ENCODE data around the gene CEP68. TPM values are rescaled to one million over a fixed set of nuclear protein-coding genes. Genes with fewer than 3 reads are reported as not detected.

The CEP68 gene
- polyA plus RNA-seq, 1 of the 3 experiments (the other 2 are of a cell fraction): 6.2 TPM

DNA sequence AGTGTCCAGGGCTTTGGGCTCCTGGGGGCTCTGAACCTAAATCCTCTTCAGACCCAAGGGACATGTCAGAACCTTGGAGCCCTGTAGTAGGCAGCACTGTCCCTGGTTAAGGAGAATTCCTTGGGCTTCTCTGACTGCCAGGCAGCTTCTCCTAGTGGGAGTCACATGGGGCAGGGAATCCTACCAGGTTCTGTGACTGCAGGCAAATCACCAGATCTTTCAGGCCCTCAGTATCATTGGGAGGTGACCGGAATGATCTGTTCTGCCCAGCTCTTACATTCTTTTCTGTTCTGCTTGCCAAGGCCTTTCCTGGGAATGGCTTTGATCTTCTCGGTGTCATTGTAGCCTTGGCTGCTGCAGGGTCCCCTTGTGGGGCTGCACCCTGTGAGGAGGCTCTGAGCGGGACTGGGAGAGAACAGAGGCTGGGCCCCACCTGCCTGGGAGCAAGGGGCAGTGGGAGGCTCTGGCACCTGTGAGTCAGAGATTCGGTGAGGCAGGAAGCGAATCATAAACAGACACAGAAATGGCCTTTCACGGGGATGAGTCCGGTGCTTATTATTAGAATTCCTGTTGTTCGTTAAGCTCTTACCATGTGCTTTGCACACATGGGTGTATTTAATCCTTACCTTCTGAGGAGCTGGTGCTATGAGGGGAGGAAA is 14.1 kb downstream of the CEP68 start (continued):
- TF ChIP-seq, protein P1, sequence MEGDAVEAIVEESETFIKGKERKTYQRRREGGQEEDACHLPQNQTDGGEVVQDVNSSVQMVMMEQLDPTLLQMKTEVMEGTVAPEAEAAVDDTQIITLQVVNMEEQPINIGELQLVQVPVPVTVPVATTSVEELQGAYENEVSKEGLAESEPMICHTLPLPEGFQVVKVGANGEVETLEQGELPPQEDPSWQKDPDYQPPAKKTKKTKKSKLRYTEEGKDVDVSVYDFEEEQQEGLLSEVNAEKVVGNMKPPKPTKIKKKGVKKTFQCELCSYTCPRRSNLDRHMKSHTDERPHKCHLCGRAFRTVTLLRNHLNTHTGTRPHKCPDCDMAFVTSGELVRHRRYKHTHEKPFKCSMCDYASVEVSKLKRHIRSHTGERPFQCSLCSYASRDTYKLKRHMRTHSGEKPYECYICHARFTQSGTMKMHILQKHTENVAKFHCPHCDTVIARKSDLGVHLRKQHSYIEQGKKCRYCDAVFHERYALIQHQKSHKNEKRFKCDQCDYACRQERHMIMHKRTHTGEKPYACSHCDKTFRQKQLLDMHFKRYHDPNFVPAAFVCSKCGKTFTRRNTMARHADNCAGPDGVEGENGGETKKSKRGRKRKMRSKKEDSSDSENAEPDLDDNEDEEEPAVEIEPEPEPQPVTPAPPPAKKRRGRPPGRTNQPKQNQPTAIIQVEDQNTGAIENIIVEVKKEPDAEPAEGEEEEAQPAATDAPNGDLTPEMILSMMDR (IDR thresholded peaks at IDR 0.05): peak; percentile 44
- TF ChIP-seq TCF12 (IDR thresholded peaks at IDR 0.05) (peak; percentile 58; the same call in 1 of the 2 replicates), RCOR1 (IDR thresholded peaks at IDR 0.05; ENCODE audit: low read length) (no peak)

DNA sequence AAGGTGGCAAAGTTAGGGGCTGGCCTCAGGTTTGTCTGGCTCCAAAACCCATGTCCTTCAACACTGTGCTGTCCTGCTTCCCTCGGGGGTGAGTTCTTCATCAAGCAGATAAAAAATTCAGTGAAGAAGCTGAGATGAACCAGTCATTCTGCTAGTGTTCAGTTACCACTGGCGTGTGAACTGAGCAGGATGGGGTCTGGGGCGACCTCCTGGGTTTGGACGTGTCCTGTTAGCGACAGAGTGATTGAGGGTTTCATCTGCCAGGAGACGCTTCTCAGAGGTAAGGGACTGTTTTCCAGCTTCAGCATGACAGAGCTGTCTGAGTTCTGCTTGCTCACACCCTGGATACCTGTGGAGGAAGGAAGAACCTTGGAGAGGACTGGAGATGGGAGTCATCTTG is 14.6 kb downstream of the CEP68 start:
- Histone ChIP-seq H3K4me3 (ENCODE audit: low read depth in 2 of 2, low read length in 1 of 2) (no peak overlapping the region), H4K20me1 (ENCODE audit: insufficient read depth) (peaks cover 7% of the 10 kb centered on the region; the same call in 1 of the 2 replicates), H3K36me3 (replicated peaks in 1 of 2; ENCODE audit: control insufficient read depth in 1 of 2, insufficient read depth in 2 of 2, low read length in 1 of 2) (peaks cover 46 to 51% of the 10 kb centered on the region in 2 experiments), H3K9ac (peak overlapping the region; percentile 38; the same call in 1 of the 2 replicates), H3K4me2 (peak overlapping the region; percentile 47), H3K27ac (ENCODE audit: low read depth in 2 of 2, low read length in 1 of 2) (peak overlapping the region; percentile 63 to 72; a peak in 3 of 4 replicates), H3K9me2 (no peaks in the 10 kb centered on the region), H3K79me2 (ENCODE audit: insufficient read depth) (peaks cover 41% of the 10 kb centered on the region), H3K4me1 (ENCODE audit: control insufficient read depth in 1 of 2, insufficient read depth in 2 of 2, low read depth in 1 of 2, low read length in 1 of 2) (peaks cover 29 to 32% of the 10 kb centered on the region in 2 experiments; a peak in 3 of 4 replicates), H3K27me3 (ENCODE audit: insufficient read depth) (no peaks in the 10 kb centered on the region), H3F3A (replicated peaks; ENCODE audit: insufficient read depth) (peaks cover 20% of the 10 kb centered on the region), H2AFZ (ENCODE audit: low read depth) (no peak overlapping the region), H3K9me3 (no peaks in the 10 kb centered on the region)
- CTCF ChIA-PET: interaction anchor here (0.9 to 1.3 kb wide), 3 partner anchors 13 to 138 kb away, joined by 3 read pairs; no protein-coding TSS in a partner anchor
- POLR2A ChIA-PET: no interaction called here
- no peak for DNase-seq
- WGBS (ENCODE audit: low lambda C conversion rate): 86% methylated on average over 6 of the region's 6 CpGs
- no peak for TF ChIP-seq GABPA (IDR thresholded peaks at IDR 0.05; ENCODE audit: low read depth)
- no peak for TF ChIP-seq IRF3 (IDR thresholded peaks at IDR 0.05; ENCODE audit: low read depth, low read length)
- no peak for TF ChIP-seq FOXM1 (IDR thresholded peaks at IDR 0.05; ENCODE audit: low read depth)
- TF ChIP-seq TCF12 (IDR thresholded peaks at IDR 0.05): no peak
- TF ChIP-seq ELF1 (IDR thresholded peaks at IDR 0.05): no peak
- TF ChIP-seq RCOR1 (IDR thresholded peaks at IDR 0.05; ENCODE audit: low read length): no peak
- no peak for TF ChIP-seq NRF1 (IDR thresholded peaks at IDR 0.05; ENCODE audit: low read depth, low read length)
- TF ChIP-seq RFX5 (IDR thresholded peaks at IDR 0.05; ENCODE audit: low read length): no peak
- TF ChIP-seq TEAD4 (IDR thresholded peaks at IDR 0.05; ENCODE audit: borderline replicate concordance, insufficient read depth): no peak
- no peak for TF ChIP-seq EP300 (IDR thresholded peaks at IDR 0.05; ENCODE audit: borderline replicate concordance in 1 of 2, low read depth in 1 of 2, low read length in 1 of 2)
- TF ChIP-seq POLR2AphosphoS5 (IDR thresholded peaks at IDR 0.05; ENCODE audit: low read depth, low read length): no peak
- no peak for TF ChIP-seq PBX3 (IDR thresholded peaks at IDR 0.05)
- TF ChIP-seq, protein P2, sequence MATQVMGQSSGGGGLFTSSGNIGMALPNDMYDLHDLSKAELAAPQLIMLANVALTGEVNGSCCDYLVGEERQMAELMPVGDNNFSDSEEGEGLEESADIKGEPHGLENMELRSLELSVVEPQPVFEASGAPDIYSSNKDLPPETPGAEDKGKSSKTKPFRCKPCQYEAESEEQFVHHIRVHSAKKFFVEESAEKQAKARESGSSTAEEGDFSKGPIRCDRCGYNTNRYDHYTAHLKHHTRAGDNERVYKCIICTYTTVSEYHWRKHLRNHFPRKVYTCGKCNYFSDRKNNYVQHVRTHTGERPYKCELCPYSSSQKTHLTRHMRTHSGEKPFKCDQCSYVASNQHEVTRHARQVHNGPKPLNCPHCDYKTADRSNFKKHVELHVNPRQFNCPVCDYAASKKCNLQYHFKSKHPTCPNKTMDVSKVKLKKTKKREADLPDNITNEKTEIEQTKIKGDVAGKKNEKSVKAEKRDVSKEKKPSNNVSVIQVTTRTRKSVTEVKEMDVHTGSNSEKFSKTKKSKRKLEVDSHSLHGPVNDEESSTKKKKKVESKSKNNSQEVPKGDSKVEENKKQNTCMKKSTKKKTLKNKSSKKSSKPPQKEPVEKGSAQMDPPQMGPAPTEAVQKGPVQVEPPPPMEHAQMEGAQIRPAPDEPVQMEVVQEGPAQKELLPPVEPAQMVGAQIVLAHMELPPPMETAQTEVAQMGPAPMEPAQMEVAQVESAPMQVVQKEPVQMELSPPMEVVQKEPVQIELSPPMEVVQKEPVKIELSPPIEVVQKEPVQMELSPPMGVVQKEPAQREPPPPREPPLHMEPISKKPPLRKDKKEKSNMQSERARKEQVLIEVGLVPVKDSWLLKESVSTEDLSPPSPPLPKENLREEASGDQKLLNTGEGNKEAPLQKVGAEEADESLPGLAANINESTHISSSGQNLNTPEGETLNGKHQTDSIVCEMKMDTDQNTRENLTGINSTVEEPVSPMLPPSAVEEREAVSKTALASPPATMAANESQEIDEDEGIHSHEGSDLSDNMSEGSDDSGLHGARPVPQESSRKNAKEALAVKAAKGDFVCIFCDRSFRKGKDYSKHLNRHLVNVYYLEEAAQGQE (IDR thresholded peaks at IDR 0.05; ENCODE audit: low read depth, low read length): no peak
- TF ChIP-seq RAD21 (IDR thresholded peaks at IDR 0.05; ENCODE audit: low read length): no peak
- TF ChIP-seq TAF1 (IDR thresholded peaks at IDR 0.05; ENCODE audit: borderline replicate concordance, low read depth, low read length): no peak
- TF ChIP-seq SIN3A (IDR thresholded peaks at IDR 0.05; ENCODE audit: borderline replicate concordance, low read depth, low read length): no peak
